H1 (cell line): ENCODE measurements around the gene RUFY3. TPM values are rescaled to one million over a fixed set of nuclear protein-coding genes. Genes with fewer than 3 reads are reported as not detected.

Experiments used
- CTCF ChIA-PET: fragments of 300-600 bp; sonication (Branson Sonifier 250); formaldehyde crosslinking; loops from one replicate; lab custom pipeline; 2021; ENCODE audit not compliant: partially characterized antibody; lab: Charles Lee
- POLR2A ChIA-PET: fragments of 300-600 bp; sonication (Branson Sonifier 250); formaldehyde crosslinking; loops from one replicate; lab custom pipeline; 2021; ENCODE audit warnings: inconsistent platforms; ENCODE audit not compliant: partially characterized antibody; lab: Charles Lee
- DNase-seq, 2 experiments: peaks; one replicate each; pipeline versions ENCODE4 v3.0.0 to v3.0.0-alpha.2; 2010 to 2022; ENCODE audit warnings: low spot score in 2 of 2, low read depth in 1 of 2, mixed read lengths in 1 of 2
- FAIRE-seq: peaks from 2 replicates; lab custom pipeline; 2011; peaks lifted over from hg19 to GRCh38; lab: Jason Lieb, UNC
- H2AFZ ChIP-seq: 2 replicates; pipeline ENCODE4 v1.8.1; 2012; ENCODE audit warnings: low read length, inconsistent platforms
- H2AK5ac ChIP-seq: 2 replicates; pipeline ENCODE4 v1.6.1; 2013; ENCODE audit warnings: low read depth, low read length
- H2BK120ac ChIP-seq: replicated peaks from 2 replicates; pipeline ENCODE3; 2013; ENCODE audit warnings: low read depth, low read length, inconsistent platforms
- H2BK12ac ChIP-seq: 2 replicates; pipeline ENCODE4 v1.6.1; 2013; ENCODE audit warnings: low read depth, low read length
- H2BK15ac ChIP-seq: 2 replicates; pipeline ENCODE4 v1.6.1; 2013; ENCODE audit warnings: low read length
- H2BK20ac ChIP-seq: 2 replicates; pipeline ENCODE4 v1.6.1; 2013; ENCODE audit warnings: low read length
- H2BK5ac ChIP-seq: 2 replicates; pipeline ENCODE4 v1.6.1; 2013; ENCODE audit warnings: low read depth, low read length
- H3K14ac ChIP-seq: 2 replicates; pipeline ENCODE4 v1.6.1; 2013; ENCODE audit warnings: inconsistent platforms; ENCODE audit not compliant: insufficient read length
- H3K18ac ChIP-seq: 2 replicates; pipeline ENCODE4 v1.6.1; 2013; ENCODE audit warnings: low read length; ENCODE audit errors: extremely low read depth
- H3K23ac ChIP-seq: 2 replicates; pipeline ENCODE4 v1.6.1; 2013; ENCODE audit warnings: inconsistent platforms; ENCODE audit not compliant: insufficient read length
- H3K23me2 ChIP-seq: 2 replicates; pipeline ENCODE4 v1.6.1; 2013; ENCODE audit warnings: low read depth, low read length
- H3K27ac ChIP-seq: 2 replicates; pipeline ENCODE4 v1.6.1; 2011; ENCODE audit warnings: low read depth, low read length, inconsistent platforms
- H3K27me3 ChIP-seq, 4 experiments: replicated peaks in 1 of 4; 1 replicate in 1 of 4; 2 replicates in 3 of 4; pipeline versions ENCODE4 v1.6.1 to v1.8.1; 2011 to 2013; ENCODE audit warnings: low read length in 3 of 4, mild to moderate bottlenecking in 3 of 4, inconsistent platforms in 2 of 4, mixed read lengths in 2 of 4, moderate library complexity in 1 of 4; ENCODE audit not compliant: control insufficient read depth in 3 of 4, insufficient read depth in 3 of 4; ENCODE audit errors: extremely low read depth in 1 of 4
- H3K36me3 ChIP-seq, 4 experiments: 2 replicates each; pipeline versions ENCODE4 v1.6.1 to v1.8.1; 2011 to 2013; ENCODE audit warnings: mild to moderate bottlenecking in 4 of 4, low read length in 3 of 4, moderate library complexity in 2 of 4, control low read depth in 1 of 4, inconsistent platforms in 1 of 4; ENCODE audit not compliant: insufficient read depth in 4 of 4, control insufficient read depth in 2 of 4
- H3K4ac ChIP-seq: replicated peaks from 2 replicates; pipeline ENCODE3; 2013; ENCODE audit warnings: low read length, low read depth, mixed read lengths, inconsistent platforms; ENCODE audit not compliant: insufficient read length
- H3K4me1 ChIP-seq, 4 experiments: replicated peaks in 1 of 4; 1 replicate in 1 of 4; 2 replicates in 3 of 4; pipeline versions ENCODE4 v1.6.1 to v1.8.1; 2011 to 2013; ENCODE audit warnings: low read length in 3 of 4, inconsistent platforms in 2 of 4, mixed read lengths in 1 of 4; ENCODE audit not compliant: insufficient read depth in 4 of 4, control insufficient read depth in 3 of 4
- H3K4me2 ChIP-seq, 2 experiments: 2 replicates each; pipeline versions ENCODE4 v1.6.1 to v1.8.1; 2011 to 2013; ENCODE audit warnings: low read depth in 2 of 2, low read length in 2 of 2, control low read depth in 1 of 2, inconsistent platforms in 1 of 2, mild to moderate bottlenecking in 1 of 2; ENCODE audit not compliant: insufficient read depth in 1 of 2
- H3K4me3 ChIP-seq, 4 experiments: fragments of 200-600, 300-600 bp in 1 of 4; sonication (generic), shearing (Covaris generic), sonication (Bioruptor Twin) in 1 of 4; 2 replicates each; pipeline versions ENCODE4 v1.5.1 to v1.8.1; 2011 to 2016; ENCODE audit warnings: low read length in 4 of 4, low read depth in 3 of 4, control low read depth in 2 of 4, inconsistent platforms in 2 of 4, mild to moderate bottlenecking in 2 of 4, mixed read lengths in 1 of 4, moderate library complexity in 1 of 4; ENCODE audit not compliant: insufficient read depth in 2 of 4; ENCODE audit errors: extremely low read depth in 1 of 4
- H3K56ac ChIP-seq: replicated peaks from 2 replicates; pipeline ENCODE3; 2013; ENCODE audit warnings: low read depth, mild to moderate bottlenecking, mixed read lengths, low read length, inconsistent platforms; ENCODE audit not compliant: insufficient read length
- H3K79me1 ChIP-seq: 2 replicates; pipeline ENCODE4 v1.6.1; 2013; ENCODE audit warnings: low read depth, low read length, control low read depth
- H3K79me2 ChIP-seq, 2 experiments: 2 replicates each; pipeline versions ENCODE4 v1.6.1 to v1.8.1; 2012 to 2013; ENCODE audit warnings: low read length in 2 of 2, mild to moderate bottlenecking in 2 of 2, inconsistent platforms in 1 of 2; ENCODE audit not compliant: insufficient read depth in 2 of 2, control insufficient read depth in 1 of 2
- H3K9ac ChIP-seq, 4 experiments: replicated peaks in 1 of 4; 1 replicate in 1 of 4; 2 replicates in 3 of 4; pipeline versions ENCODE4 v1.6.1 to v1.8.1; 2011 to 2013; ENCODE audit warnings: low read depth in 3 of 4, low read length in 3 of 4, control low read depth in 2 of 4, mild to moderate bottlenecking in 2 of 4, moderate library complexity in 2 of 4, inconsistent platforms in 1 of 4; ENCODE audit errors: extremely low read depth in 1 of 4
- H3K9me3 ChIP-seq, 2 experiments: 2 replicates each; pipeline versions ENCODE4 v1.6.1 to v1.8.1; 2012 to 2013; ENCODE audit warnings: mild to moderate bottlenecking in 2 of 2, moderate library complexity in 2 of 2, control low read depth in 1 of 2, inconsistent platforms in 1 of 2, low read depth in 1 of 2, low read length in 1 of 2, mixed read lengths in 1 of 2; ENCODE audit not compliant: insufficient read depth in 2 of 2
- H4K20me1 ChIP-seq, 2 experiments: replicated peaks in 1 of 2; 2 replicates each; pipeline versions ENCODE3 to v1.8.1; 2011 to 2013; ENCODE audit warnings: inconsistent platforms in 2 of 2, low read length in 2 of 2, mild to moderate bottlenecking in 1 of 2; ENCODE audit not compliant: insufficient read depth in 2 of 2, control insufficient read depth in 1 of 2
- H4K5ac ChIP-seq: 2 replicates; pipeline ENCODE4 v1.6.1; 2013; ENCODE audit warnings: low read length, low read depth, mixed read lengths, inconsistent platforms; ENCODE audit not compliant: insufficient read length
- H4K8ac ChIP-seq: 2 replicates; pipeline ENCODE4 v1.8.0; 2013; ENCODE audit warnings: mild to moderate bottlenecking, moderate library complexity, low read length, inconsistent platforms; ENCODE audit not compliant: insufficient read depth; ENCODE audit errors: extremely low read depth
- H4K91ac ChIP-seq: replicated peaks from 2 replicates; pipeline ENCODE3; 2013; ENCODE audit warnings: low read length, mixed read lengths, inconsistent platforms; ENCODE audit not compliant: insufficient read length
- BCL11A ChIP-seq, 2 experiments: IDR thresholded peaks; one replicate each; pipeline ENCODE4 v1.6.1; 2011; ENCODE audit warnings: low read depth in 2 of 2, low read length in 2 of 2, mild to moderate bottlenecking in 2 of 2
- SIRT6 ChIP-seq: IDR thresholded peaks from one replicate; pipeline ENCODE4 v1.7.1; 2012; ENCODE audit warnings: low read length, inconsistent platforms
- TCF12 ChIP-seq: IDR thresholded peaks from 2 replicates; pipeline ENCODE4 v1.6.1; 2011; ENCODE audit warnings: low read depth, mild to moderate bottlenecking, low read length
- WGBS, 2 experiments: shearing (Covaris generic) in 1 of 2; methylation state at CpG; one replicate each; pipeline versions ENCODE4 v1.1.6 to v1.1.7; 2013 to 2015; ENCODE audit warnings: low lambda C conversion rate in 2 of 2, mixed read lengths in 2 of 2, inconsistent platforms in 1 of 2, low coverage in 1 of 2, missing lambda C conversion rate in 1 of 2; ENCODE audit not compliant: insufficient replicate concordance in 2 of 2, insufficient coverage in 1 of 2, insufficient read length in 1 of 2; ENCODE audit errors: extremely low coverage in 1 of 2, missing lambda C conversion rate in 1 of 2; 5-methylcytosine and 5-hydroxymethylcytosine counted together
- polyA plus RNA-seq, 7 experiments: library from polyadenylated mRNA; depleted of rRNA in 3 of 7; stranded (reverse) in 5 of 7; unstranded in 2 of 7; fragments of >200 nt in 5 of 7; fragments of 200-250 nt in 2 of 7; gene quantifications; 1 replicate in 5 of 7; 2 replicates in 1 of 7; 4 replicates in 1 of 7; pipeline versions ENCODE4 v1.2.1 to v1.2.3, GENCODE V29; 2011 to 2013; ENCODE audit warnings: missing spikeins in 2 of 7, mixed read lengths in 2 of 7
- total RNA-seq: library from RNA; stranded (reverse); fragmentation: NEBNext Ultra II Directional; extraction: Animal tissue kit (Norgen Biotek cat#: 25700); gene quantifications from 2 replicates; pipeline ENCODE4 v1.2.1, GENCODE V29; 2021
- TF ChIP-seq, protein P1 (sequence below): IDR thresholded peaks from 2 replicates; pipeline ENCODE4 v1.6.1; 2012; ENCODE audit warnings: inconsistent platforms

Gene RUFY3
- total and polyA plus RNA-seq, 2 of the 8 experiments (the other 6 are each of a cell fraction or from before 2014, with no cell fraction given), result 7.8 to 33.1 TPM

DNA sequence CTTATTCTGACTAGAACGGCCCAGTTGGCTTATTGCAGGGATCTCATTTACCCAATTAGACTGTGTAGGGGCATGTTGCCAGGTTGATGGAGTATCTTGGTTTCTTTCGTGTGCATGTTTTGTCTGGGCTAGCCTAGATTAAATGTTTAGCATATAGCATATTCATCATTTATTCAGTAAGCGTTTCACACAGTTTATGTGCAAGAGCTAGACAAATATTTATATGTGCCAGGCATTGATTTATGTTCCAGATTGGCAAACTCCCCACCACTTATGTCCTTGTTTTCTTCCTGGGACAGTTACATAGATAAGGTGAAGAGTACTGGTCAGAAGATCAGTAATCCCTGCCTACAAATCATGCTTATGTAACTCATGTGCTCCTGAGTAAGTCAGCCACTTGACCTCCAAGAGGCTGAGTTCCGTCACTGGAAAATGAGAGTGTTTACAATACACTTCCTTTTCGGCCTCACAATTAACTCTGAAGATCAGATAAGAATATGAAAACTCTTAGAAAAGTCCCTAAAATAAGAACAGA lies 57.2 kb downstream of the RUFY3 start:
- DNase-seq (no peak), FAIRE-seq (no peak)
- no peak overlapping the region for H2AFZ ChIP-seq
- no peaks in the 10 kb centered on the region for H3K9me3 ChIP-seq
- H3K9ac ChIP-seq, result no peak overlapping the region
- H3K56ac ChIP-seq, result no peak overlapping the region
- H3K36me3 ChIP-seq, result peaks cover 0 to 3% (median 2%) of the 10 kb centered on the region in 4 experiments; a peak in 2 of 8 replicates
- no peaks in the 10 kb centered on the region for H4K20me1 ChIP-seq
- H4K5ac ChIP-seq, result no peak overlapping the region
- no peak overlapping the region for H2BK15ac ChIP-seq
- H2BK12ac ChIP-seq, result no peak overlapping the region
- no peak overlapping the region for H2BK20ac ChIP-seq
- H3K27me3 ChIP-seq, result no peaks in the 10 kb centered on the region
- no peaks in the 10 kb centered on the region for H3K23me2 ChIP-seq
- H3K4me1 ChIP-seq, result no peaks in the 10 kb centered on the region
- H3K4me3 ChIP-seq, result no peak overlapping the region
- no peak overlapping the region for H2BK120ac ChIP-seq
- TF ChIP-seq TCF12, result no peak
- TF ChIP-seq, protein P1, sequence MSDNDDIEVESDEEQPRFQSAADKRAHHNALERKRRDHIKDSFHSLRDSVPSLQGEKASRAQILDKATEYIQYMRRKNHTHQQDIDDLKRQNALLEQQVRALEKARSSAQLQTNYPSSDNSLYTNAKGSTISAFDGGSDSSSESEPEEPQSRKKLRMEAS, result no peak
- TF ChIP-seq SIRT6, result no peak
- no peak for TF ChIP-seq BCL11A (IDR thresholded peaks at IDR 0.05; ENCODE audit: low read depth in 2 of 2, low read length in 2 of 2)
- H4K91ac ChIP-seq, result no peak overlapping the region
- no peak overlapping the region for H3K4ac ChIP-seq
- H3K23ac ChIP-seq, result no peak overlapping the region
- H4K8ac ChIP-seq, result no peak overlapping the region
- H3K4me2 ChIP-seq, result no peak overlapping the region
- H2AK5ac ChIP-seq, result no peak overlapping the region
- POLR2A ChIA-PET, result no interaction called here
- no peak overlapping the region for H3K27ac ChIP-seq
- H3K79me2 ChIP-seq, result no peaks in the 10 kb centered on the region
- H3K18ac ChIP-seq, result no peak overlapping the region
- WGBS, 2 experiments, result 90% methylated on average over 5 of the region's 5 CpGs; no CpG with 5 or more reads in 1 of the 2 experiments
- H3K79me1 ChIP-seq, result no peaks in the 10 kb centered on the region
- no peak overlapping the region for H3K14ac ChIP-seq
- no peak overlapping the region for H2BK5ac ChIP-seq
- CTCF ChIA-PET, result interaction anchor here (0.7 to 1.0 kb wide), 2 partner anchors 20 to 173 kb away, joined by 3 read pairs; no protein-coding TSS in a partner anchor
